Astrocyte (in vitro differentiated cells and primary cell): Measurements from ENCODE around the gene STK17A. TPM values are rescaled to one million over a fixed set of nuclear protein-coding genes. Genes with fewer than 3 reads are reported as not detected.
A peak's percentile ranks its signal among the peaks of the same experiment; 100 is the strongest.

Experiments used
- DNase-seq: peaks from one replicate; pipeline ENCODE4 v3.0.0-alpha.2; 2010; ENCODE audit warnings: low read depth
- FAIRE-seq: peaks from 2 replicates; lab custom pipeline; 2011; peaks lifted over from hg19 to GRCh38; lab: Jason Lieb, UNC
- H2AFZ ChIP-seq: 2 replicates; pipeline ENCODE4 v1.6.0; 2012; ENCODE audit warnings: low read depth, low read length, inconsistent platforms
- H3K27ac ChIP-seq: 2 replicates; pipeline ENCODE4 v1.5.1; 2011; ENCODE audit warnings: low read depth, low read length, inconsistent platforms
- H3K27me3 ChIP-seq: 2 replicates; pipeline ENCODE4 v1.6.0; 2011; ENCODE audit warnings: low read length, inconsistent platforms; ENCODE audit not compliant: insufficient read depth
- H3K36me3 ChIP-seq: 2 replicates; pipeline ENCODE4 v1.5.1; 2011; ENCODE audit warnings: low read length, inconsistent platforms; ENCODE audit not compliant: insufficient read depth
- H3K4me1 ChIP-seq: 2 replicates; pipeline ENCODE4 v1.5.1; 2011; ENCODE audit warnings: low read length, inconsistent platforms; ENCODE audit not compliant: insufficient read depth
- H3K4me2 ChIP-seq: 2 replicates; pipeline ENCODE4 v1.6.0; 2012; ENCODE audit warnings: low read length, inconsistent platforms
- H3K4me3 ChIP-seq: 2 replicates; pipeline ENCODE4 v1.5.1; 2011; ENCODE audit warnings: low read depth, mild to moderate bottlenecking, low read length, inconsistent platforms; ENCODE audit not compliant: insufficient read depth
- H3K79me2 ChIP-seq: 2 replicates; pipeline ENCODE4 v1.6.0; 2012; ENCODE audit warnings: mild to moderate bottlenecking, low read length, inconsistent platforms; ENCODE audit not compliant: insufficient read depth
- H3K9ac ChIP-seq: 2 replicates; pipeline ENCODE4 v1.6.0; 2012; ENCODE audit warnings: mild to moderate bottlenecking, low read length, inconsistent platforms
- H3K9me3 ChIP-seq: 2 replicates; pipeline ENCODE4 v1.5.1; 2012; ENCODE audit warnings: low read depth, mild to moderate bottlenecking, low read length, inconsistent platforms; ENCODE audit not compliant: insufficient read depth
- H4K20me1 ChIP-seq: 2 replicates; pipeline ENCODE4 v1.6.0; 2012; ENCODE audit warnings: low read length, inconsistent platforms; ENCODE audit not compliant: insufficient read depth
- H3K27ac Mint-ChIP-seq: one replicate; pipeline ENCODE4 v1.8.0; 2021; ENCODE audit warnings: mild to moderate bottlenecking, mixed read lengths; ENCODE audit not compliant: unreplicated experiment
- H3K27me3 Mint-ChIP-seq: one replicate; pipeline ENCODE4 v1.8.0; 2021; ENCODE audit warnings: low read depth, mixed read lengths; ENCODE audit not compliant: unreplicated experiment
- H3K36me3 Mint-ChIP-seq: one replicate; pipeline ENCODE4 v1.8.0; 2021; ENCODE audit warnings: low read depth, mixed read lengths; ENCODE audit not compliant: unreplicated experiment
- H3K4me1 Mint-ChIP-seq: one replicate; pipeline ENCODE4 v1.8.0; 2021; ENCODE audit warnings: low read depth, mixed read lengths; ENCODE audit not compliant: unreplicated experiment
- H3K4me3 Mint-ChIP-seq: one replicate; pipeline ENCODE4 v1.8.0; 2021; ENCODE audit warnings: mild to moderate bottlenecking, moderate library complexity, mixed read lengths; ENCODE audit not compliant: unreplicated experiment
- H3K9me3 Mint-ChIP-seq: one replicate; pipeline ENCODE4 v1.8.0; 2021; ENCODE audit warnings: mild to moderate bottlenecking, mixed read lengths; ENCODE audit not compliant: unreplicated experiment
- CTCF ChIP-seq: IDR thresholded peaks from 2 replicates; pipeline ENCODE4 v1.5.1; 2011; ENCODE audit warnings: low read depth, mild to moderate bottlenecking, inconsistent platforms, low read length, moderate library complexity; ENCODE audit not compliant: insufficient read depth
- EZH2 ChIP-seq: IDR thresholded peaks from 2 replicates; pipeline ENCODE4 v1.6.1; 2012; ENCODE audit warnings: mild to moderate bottlenecking, low read length, inconsistent platforms; ENCODE audit not compliant: insufficient read depth
- total RNA-seq: library from RNA; stranded (reverse); gene quantifications from 2 replicates; pipeline ENCODE4 v1.2.1, GENCODE V29; 2021

Gene STK17A
- total RNA-seq, 1 donor from 2014 or later, result 38.4 TPM

GRCh38 chr7:43653891-43654504 lies 71.1 kb downstream of the STK17A start:
- peak overlapping the region; percentile 86 for H3K27ac Mint-ChIP-seq
- Histone ChIP-seq H3K27ac (peak overlapping the region; percentile 27), H3K79me2 (peaks cover 43% of the 10 kb centered on the region), H3K27me3 (no peaks in the 10 kb centered on the region), H3K9ac (no peak overlapping the region), H2AFZ (no peak overlapping the region), H3K4me3 (peak overlapping the region; percentile 5), H3K36me3 (no peaks in the 10 kb centered on the region), H3K4me1 (peaks cover 38% of the 10 kb centered on the region), H3K4me2 (no peak overlapping the region), H3K9me3 (no peaks in the 10 kb centered on the region), H4K20me1 (no peaks in the 10 kb centered on the region)
- no peaks in the 10 kb centered on the region for H3K9me3 Mint-ChIP-seq
- no peak overlapping the region for H3K4me3 Mint-ChIP-seq
- FAIRE-seq, result no peak
- peak; percentile 56 for DNase-seq
- no peak for TF ChIP-seq CTCF
- TF ChIP-seq EZH2, result no peak
- H3K4me1 Mint-ChIP-seq, result peaks cover 28% of the 10 kb centered on the region
- no peaks in the 10 kb centered on the region for H3K27me3 Mint-ChIP-seq
- peaks cover 5% of the 10 kb centered on the region for H3K36me3 Mint-ChIP-seq

- Histone ChIP-seq H3K9ac (no peak overlapping the region), H3K36me3 (no peaks in the 10 kb centered on the region), H3K4me2 (no peak overlapping the region), H3K27ac (no peak overlapping the region), H2AFZ (no peak overlapping the region), H3K4me1 (peaks cover 32% of the 10 kb centered on the region), H4K20me1 (no peaks in the 10 kb centered on the region), H3K27me3 (no peaks in the 10 kb centered on the region), H3K79me2 (peaks cover 49% of the 10 kb centered on the region), H3K4me3 (no peak overlapping the region), H3K9me3 (no peaks in the 10 kb centered on the region)
- FAIRE-seq, result no peak
- DNase-seq, result no peak
- TF ChIP-seq EZH2 (no peak), CTCF (no peak)
- peaks cover 5% of the 10 kb centered on the region for H3K36me3 Mint-ChIP-seq
- H3K4me3 Mint-ChIP-seq, result no peak overlapping the region
- H3K4me1 Mint-ChIP-seq, result peaks cover 25% of the 10 kb centered on the region
- no peaks in the 10 kb centered on the region for H3K9me3 Mint-ChIP-seq
- no peak overlapping the region for H3K27ac Mint-ChIP-seq
- H3K27me3 Mint-ChIP-seq, result no peaks in the 10 kb centered on the region
Measured at GRCh38 chr7:43655584-43655983, 72.7 kb downstream of the STK17A start.

GRCh38 chr7:43656997-43657396 lies 74.1 kb downstream of the STK17A start:
- no peak overlapping the region for H3K4me2 ChIP-seq
- no peak for FAIRE-seq
- no peak overlapping the region for H3K27ac Mint-ChIP-seq

More at GRCh38 chr7:43656997-43657396, 74.1 kb downstream of the STK17A start:
- H3K4me3 Mint-ChIP-seq, result no peak overlapping the region
- Histone ChIP-seq H4K20me1 (no peaks in the 10 kb centered on the region), H3K27ac (no peak overlapping the region), H3K4me3 (no peak overlapping the region), H3K36me3 (no peaks in the 10 kb centered on the region), H3K27me3 (no peaks in the 10 kb centered on the region), H3K4me1 (peaks cover 18% of the 10 kb centered on the region), H3K9me3 (no peaks in the 10 kb centered on the region), H2AFZ (no peak overlapping the region), H3K79me2 (peaks cover 52% of the 10 kb centered on the region), H3K9ac (no peak overlapping the region)
- peaks cover 18% of the 10 kb centered on the region for H3K4me1 Mint-ChIP-seq
- peaks cover 5% of the 10 kb centered on the region for H3K36me3 Mint-ChIP-seq
- TF ChIP-seq CTCF, result no peak
- H3K9me3 Mint-ChIP-seq, result no peaks in the 10 kb centered on the region
- DNase-seq, result no peak
- H3K27me3 Mint-ChIP-seq, result no peaks in the 10 kb centered on the region
